ENCODE data around the gene MAGEE2. TPM values are rescaled to one million over a fixed set of nuclear protein-coding genes. Genes with fewer than 3 reads are reported as not detected.
"Not testable (repeated sequence)": the region's sequence is repeated elsewhere in the genome, so short reads cannot be mapped to it uniquely, and the experiment has no call there.

The MAGEE2 gene, protein sequence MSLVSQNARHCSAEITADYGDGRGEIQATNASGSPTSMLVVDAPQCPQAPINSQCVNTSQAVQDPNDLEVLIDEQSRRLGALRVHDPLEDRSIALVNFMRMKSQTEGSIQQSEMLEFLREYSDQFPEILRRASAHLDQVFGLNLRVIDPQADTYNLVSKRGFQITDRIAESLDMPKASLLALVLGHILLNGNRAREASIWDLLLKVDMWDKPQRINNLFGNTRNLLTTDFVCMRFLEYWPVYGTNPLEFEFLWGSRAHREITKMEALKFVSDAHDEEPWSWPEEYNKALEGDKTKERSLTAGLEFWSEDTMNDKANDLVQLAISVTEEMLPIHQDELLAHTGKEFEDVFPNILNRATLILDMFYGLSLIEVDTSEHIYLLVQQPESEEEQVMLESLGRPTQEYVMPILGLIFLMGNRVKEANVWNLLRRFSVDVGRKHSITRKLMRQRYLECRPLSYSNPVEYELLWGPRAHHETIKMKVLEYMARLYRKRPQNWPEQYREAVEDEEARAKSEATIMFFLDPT
- under 1 TPM in 1 of 2 donors, not detected in 1; 0.12 TPM for total RNA-seq
- long read RNA-seq: 0 reads

DNA sequence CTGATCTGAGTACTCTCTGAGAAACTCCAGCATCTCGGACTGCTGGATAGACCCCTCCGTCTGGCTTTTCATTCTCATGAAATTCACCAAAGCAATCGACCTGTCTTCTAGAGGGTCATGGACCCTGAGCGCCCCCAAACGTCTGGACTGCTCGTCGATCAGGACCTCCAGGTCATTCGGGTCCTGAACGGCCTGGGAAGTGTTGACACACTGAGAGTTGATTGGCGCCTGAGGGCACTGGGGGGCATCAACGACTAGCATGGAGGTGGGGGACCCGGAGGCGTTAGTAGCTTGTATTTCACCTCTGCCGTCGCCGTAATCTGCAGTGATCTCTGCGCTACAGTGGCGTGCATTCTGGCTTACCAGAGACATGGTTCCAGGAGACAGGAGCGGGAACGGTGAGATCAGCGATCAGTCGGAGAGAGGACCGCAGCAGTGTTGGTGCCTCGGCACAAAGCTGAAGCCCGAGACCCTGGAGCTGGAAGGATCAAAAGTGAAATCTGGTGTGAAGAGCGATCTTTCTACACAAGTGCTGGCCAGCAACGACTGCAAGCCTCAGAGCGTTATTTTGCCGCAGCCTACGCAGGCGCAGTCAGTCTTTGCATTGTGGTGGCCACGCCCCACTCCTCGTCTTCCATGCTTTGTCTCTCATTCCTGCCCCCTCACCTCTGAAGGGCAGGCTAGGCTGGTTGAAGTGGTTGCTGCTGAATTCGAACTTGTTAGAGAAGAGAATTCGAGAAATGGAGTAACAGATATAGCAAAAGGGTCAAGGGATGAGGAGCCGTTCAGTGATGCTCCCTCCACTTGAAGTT is at the start of gene MAGEE2:
MAGEE2 (minus strand) TSS at position 575 of the 812 bp plus-strand sequence; CDS start at position 372, 203 bp downstream.
- intact Hi-C loops (cut with DNase I): no loop called here
- DNase-seq (peak; percentile 28), ATAC-seq (peak; percentile 47 to 79)

DNA sequence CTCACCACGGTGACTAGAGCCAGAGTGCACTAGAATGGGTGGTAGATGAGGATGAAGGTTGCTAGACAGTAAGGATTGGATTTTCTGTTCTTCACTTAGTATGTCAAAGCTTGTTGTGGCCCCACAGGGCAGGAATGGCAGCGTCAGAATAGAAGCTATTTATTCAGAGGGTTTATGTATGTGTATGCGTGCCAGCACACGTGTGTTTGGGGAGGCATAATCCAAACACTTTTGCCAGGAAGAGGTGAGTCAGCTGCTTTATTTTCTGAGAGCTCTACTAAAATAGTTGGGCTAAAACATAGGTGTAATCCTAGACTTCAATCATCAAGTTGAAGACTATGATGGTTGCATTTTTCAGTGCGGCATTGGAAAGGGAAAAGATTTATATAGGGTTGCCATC is 1.2 kb upstream of the MAGEE2 start:
- ATAC-seq (no peak), DNase-seq (no peak)
- intact Hi-C loops (cut with DNase I): no loop called here

DNA sequence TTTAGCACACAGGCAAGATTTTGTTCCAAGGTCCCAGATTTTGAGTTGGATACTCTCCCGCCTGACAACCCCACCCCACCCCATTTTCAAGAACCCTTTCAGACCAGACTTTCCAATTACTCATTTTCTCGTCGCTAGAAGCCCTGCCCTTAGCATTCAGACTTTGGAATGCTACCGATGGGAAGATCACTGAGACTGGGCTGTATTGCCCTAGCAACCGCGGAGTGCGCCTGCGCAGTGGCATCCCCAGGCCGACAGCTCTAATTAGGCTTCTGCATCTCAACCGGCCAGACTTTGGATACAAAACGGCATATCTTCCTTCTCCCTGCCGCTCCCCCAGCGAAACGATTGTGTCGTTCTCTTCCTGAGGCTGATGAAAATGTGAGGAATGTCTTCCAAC is 3.4 kb downstream of the MAGEE2 start:
- peak; percentile 38 to 77 for ATAC-seq
- DNase-seq: peak; percentile 51
- intact Hi-C loops (cut with DNase I): no loop called here

DNA sequence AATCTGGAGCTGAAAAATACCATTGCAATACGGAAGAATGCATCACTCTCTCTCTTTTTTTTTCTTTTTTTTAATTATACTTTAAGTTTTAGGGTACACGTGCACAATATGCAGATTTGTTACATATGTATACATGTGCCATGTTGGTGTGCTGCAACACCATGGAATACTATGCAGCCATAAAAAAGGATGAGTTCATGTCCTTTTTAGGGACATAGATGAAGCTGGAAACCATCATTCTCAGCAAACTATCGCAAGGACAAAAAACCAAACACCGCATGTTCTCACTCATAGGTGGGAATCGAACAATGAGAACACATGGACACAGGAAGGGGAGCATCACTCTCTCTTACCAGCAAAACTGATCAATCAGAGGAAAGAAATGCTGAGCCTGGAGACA is 17.0 kb downstream of the MAGEE2 start:
- DNase-seq; intact Hi-C loops (cut with DNase I); ATAC-seq: not testable (repeated sequence)

DNA sequence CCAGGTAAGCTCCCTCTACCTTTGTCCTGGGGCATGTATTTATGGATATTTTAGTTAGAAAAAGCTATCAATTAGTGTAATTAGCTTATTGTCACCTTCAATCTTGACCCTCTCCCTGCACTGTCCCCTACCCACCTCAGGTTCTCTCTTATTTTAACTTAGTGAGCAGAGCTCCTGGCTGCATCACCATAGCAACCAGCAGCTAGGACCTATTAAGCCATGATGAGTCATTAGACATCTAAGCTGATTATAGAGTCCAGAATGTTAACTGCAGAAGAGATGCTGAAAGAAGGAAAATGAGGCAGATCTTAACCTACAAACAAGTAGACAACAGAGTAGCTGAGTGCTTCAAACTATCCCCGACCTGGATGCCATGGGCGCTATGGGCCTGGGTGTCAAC is 36.6 kb downstream of the MAGEE2 start:
- DNase-seq (no peak), ATAC-seq (no peak)
- intact Hi-C loops (cut with DNase I): no loop called here

DNA sequence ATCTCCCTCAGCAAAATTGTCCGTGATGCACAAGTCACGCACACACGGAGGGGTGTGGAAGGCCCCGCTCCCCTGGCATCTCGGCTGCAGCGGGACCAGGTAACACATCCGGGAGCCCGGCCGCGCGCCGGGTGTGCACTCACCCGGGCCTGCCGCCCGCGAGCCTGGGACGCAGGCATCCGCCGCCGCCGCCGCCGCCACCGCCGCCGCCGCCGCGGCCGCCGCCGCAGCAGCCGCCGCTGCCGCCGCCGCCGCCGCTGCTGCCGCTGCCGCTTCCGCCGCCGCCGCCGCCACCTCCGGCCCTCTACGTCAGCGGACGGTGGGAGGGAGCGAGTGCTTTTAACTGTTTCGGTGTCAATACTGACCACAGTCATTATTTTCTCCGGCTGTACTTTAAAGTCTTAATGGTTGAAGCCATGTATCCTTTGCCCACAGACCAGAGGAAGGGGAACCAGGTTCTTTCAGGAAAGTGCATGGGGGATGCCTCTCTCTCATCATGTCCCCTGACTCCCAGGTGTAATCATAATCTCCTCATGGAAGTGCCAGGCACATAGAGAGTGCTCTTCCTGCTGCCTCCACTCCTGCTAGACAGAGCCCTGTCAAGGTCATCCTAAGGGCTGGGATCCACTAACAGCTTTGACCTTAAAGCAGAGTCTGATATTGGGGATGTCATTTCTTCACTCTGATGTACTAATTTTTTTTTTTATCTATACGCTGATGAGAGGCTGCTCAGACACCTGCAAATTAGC is 38.0 kb downstream of the MAGEE2 start:
- ATAC-seq: peak; percentile 76 to 77
- DNase-seq: peak; percentile 54
- intact Hi-C loops (cut with DNase I): no loop called here

Data from left cardiac atrium (tissue), 4 donors.